ENCODE data around the gene LSM14B. TPM values are rescaled to one million over a fixed set of nuclear protein-coding genes. Genes with fewer than 3 reads are reported as not detected.
"Not testable (repeated sequence)": the region's sequence is repeated elsewhere in the genome, so short reads cannot be mapped to it uniquely, and the experiment has no call there.

The LSM14B gene
- total RNA-seq, 1 donor, result 35.3 TPM

DNA sequence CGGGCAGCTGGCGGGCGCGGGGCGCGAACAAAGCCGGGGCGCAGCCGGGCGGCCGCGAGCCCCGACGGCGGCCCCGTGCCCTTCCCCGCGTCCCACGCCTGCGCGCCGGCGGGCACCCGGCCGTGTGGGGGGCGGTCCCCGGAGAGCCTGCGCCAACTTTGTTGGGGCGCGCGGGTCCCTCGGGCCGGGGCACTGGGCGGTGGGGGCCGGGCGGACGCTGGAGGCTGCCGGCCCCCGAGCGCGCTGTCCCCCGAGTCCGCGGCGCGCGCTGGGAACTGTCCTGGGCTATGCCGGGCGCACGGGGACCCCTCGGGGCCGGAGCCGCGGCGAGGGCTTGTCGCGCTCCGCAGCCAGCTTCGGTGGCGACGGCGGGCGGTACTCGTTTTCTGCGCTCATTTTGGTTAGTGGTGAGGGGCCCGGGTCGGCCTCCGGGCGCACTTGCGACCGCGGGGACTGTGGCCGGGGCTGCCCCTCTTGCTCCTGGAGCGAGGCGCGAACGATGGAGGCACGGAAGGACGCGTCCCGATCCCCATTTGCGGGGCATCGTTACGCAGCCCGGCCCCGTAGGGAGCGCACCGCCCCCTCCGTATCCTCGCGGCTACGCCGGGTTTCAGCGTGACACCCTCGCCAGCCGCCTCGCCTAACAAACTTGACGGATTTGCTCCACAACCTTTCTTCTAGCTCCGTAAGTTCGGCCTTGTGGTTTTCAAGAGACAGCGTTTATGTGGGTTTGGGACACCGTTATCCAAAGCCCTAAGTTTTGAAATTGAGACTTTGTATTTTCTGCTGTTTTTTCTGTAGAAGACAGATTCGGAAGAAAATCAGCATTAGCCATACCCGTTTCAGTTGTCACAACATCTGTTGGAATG lies 21.9 kb downstream of the LSM14B start:
- DNase-seq (ENCODE audit: low read depth in 2 of 3, low spot score in 2 of 3), result peak in 2 of 3 donors; percentile 47 to 56

DNA sequence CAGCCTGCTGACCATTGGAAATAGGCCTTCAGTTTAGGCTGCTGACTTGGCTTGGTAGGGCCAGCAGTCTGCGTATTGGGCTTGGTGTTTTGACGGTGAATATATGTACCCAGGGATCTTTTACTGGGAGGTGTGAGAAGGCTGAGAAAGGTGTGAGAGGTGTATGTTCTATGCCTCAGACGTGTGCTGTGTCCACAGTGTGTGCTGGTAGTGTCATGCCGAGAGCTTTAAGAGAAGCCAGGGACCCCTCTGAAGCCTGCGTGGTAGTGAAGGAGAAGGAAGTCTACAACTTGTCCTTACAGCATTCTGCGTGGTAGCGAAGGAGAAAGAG lies 23.4 kb downstream of the LSM14B start:
- no peak for DNase-seq (ENCODE audit: low read depth in 2 of 3, low spot score in 2 of 3)

DNA sequence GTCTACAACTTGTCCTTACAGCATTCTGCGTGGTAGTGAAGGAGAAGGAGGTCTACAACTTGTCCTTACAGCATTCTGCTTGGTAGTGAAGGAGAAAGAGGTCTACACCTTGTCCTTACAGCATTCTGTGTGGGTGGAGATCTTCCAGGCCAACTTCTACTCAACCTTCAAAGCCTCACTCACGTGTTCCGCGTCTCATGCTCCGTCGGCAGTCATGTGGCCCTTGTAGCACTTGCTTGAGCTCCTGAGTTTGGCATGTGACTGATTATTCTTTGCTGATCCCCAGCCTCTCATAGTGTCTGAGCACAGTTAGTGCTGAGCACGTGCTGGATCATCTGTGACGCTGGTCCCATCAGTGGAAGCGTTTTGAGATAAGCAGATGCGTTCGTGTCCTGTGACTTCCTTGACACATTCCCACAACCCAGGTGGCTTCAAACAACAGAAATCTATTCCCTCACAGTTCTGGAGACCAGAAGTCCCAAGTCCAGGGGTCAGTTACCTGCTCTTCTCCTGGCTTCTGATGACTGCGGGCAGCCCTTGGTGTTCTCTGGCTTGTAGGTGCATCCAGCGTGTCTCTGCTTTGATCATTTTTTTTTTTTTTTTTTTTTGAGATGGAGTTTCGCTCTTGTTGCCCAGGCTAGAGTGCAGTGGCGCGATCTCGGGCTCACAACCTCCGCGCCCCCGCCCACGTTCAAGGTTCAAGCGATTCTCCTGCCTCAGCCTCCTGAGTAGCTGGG lies 23.9 kb downstream of the LSM14B start:
- no peak for DNase-seq (ENCODE audit: low read depth in 2 of 3, low spot score in 2 of 3)

DNA sequence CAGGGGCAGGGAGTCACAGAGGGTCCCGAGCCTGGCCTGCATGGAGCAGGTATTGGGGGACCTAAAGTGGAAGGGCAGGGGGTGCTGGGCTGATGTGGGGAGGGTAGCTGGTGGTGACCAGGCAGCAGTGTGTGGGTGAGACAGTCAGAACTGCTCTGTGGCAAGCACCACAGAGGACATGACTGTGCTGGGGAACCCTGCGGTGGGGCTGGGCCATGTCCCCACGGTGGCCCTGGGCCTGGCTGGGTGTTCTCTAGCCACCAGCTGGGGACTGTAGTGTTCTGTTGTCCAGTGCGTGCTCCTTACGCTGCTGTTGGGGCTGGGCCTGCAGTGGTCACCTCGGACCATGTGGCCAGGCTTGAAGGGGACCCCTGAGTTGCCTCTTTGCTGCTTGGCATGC lies 24.9 kb downstream of the LSM14B start:
- no peak for DNase-seq (ENCODE audit: low read depth in 2 of 3, low spot score in 2 of 3)

DNA sequence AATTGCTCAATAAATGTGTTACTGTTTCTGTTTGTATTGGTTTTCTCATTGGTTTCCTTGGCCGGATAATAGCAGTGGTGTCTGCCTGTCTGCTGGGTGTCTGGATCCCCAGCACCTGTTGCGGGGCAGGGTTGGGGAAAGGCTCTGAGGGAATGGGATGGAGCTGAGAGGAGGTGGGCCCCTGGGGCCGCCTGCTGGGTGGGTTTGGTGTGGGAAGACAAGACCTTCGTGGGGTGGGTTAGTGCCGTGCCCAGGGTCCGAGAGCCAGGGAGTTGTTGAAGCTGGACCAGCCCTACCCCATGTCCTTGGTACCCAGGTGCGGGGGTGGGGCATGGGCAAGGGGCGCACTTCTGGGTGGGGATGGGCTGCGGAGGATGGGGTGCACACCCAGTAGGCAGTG lies 25.3 kb downstream of the LSM14B start:
- DNase-seq (ENCODE audit: low read depth in 2 of 3, low spot score in 2 of 3), result no peak

- not testable (repeated sequence) for DNase-seq (ENCODE audit: low read depth in 2 of 3, low spot score in 2 of 3)
Measured at GRCh38 chr20:62148383-62148782, 26.1 kb downstream of the LSM14B start.

DNA sequence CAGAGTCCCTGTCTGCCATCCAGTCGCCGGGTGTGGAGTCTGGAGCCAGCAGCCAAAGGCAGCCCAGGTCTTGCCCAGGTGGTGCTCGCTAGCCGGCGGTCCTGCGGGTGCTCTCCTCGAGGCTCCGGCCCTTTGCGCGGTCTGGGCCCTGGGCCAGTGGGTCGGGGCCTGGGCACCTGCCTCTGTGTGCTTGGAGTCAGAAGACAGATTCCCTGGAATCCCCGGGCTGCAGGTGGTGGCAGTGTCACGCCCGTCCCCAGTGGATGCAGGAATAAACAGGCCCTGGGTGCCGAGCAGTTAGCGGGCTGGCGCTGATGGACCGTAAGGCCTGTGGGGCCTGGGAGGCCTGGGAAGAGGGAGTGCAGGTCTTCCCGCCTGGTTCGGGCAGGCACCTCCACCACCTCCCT lies 26.6 kb downstream of the LSM14B start:
- DNase-seq (ENCODE audit: low read depth in 2 of 3, low spot score in 2 of 3), result no peak

GRCh38 chr20:62149532-62150309 lies 27.4 kb downstream of the LSM14B start:
- DNase-seq (ENCODE audit: low read depth in 2 of 3, low spot score in 2 of 3), result no peak

GRCh38 chr20:62150310-62150575 lies 28.0 kb downstream of the LSM14B start:
- no peak for DNase-seq (ENCODE audit: low read depth in 2 of 3, low spot score in 2 of 3)

DNA sequence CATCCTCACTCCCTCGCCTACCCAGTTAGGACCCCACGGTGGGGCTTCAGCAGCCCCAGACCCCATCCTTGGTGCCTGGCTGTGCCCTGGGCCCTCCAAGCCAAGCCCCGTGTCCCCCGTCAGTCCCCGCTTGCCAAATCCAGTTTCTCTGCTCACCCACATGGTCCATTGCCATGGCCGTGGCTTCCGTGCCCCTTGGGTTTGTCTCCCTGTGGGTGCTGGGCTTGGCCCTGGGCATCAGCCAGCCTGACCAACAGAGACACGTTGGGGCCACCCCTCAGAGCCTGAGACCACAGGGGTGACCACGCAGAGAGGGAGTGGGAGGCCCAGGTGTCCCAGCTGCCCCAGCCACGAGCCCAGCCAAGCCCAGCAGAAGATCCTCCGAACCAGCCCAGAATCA lies 28.9 kb downstream of the LSM14B start:
- no peak for DNase-seq (ENCODE audit: low read depth in 2 of 3, low spot score in 2 of 3)

DNA sequence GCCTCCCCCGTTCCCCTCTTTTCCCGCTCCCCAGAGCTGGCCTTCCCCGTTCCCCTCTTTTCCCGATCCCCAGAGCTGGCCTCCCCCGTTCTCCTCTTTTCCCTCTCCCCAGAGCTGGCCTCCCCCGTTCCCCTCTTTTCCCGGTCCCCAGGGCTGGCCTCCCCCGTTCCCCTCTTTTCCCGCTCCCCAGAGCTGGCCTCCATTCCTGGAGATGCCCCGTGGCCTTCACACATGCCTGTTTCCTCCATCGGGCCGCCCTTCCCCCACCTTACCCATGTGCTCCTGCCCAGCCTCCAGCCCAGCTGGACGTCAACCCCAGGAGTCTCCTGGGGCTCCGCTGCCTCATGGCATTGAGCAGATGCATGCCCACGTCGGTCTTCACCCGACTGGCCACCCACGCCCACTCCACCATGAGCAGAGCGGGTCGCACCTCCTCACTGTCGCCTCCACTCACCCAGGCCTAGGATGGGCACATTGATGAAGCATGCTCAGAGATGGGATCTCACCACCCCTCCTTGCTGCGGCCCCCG lies 29.6 kb downstream of the LSM14B start:
- DNase-seq (ENCODE audit: low read depth in 2 of 3, low spot score in 2 of 3), result no peak

DNA sequence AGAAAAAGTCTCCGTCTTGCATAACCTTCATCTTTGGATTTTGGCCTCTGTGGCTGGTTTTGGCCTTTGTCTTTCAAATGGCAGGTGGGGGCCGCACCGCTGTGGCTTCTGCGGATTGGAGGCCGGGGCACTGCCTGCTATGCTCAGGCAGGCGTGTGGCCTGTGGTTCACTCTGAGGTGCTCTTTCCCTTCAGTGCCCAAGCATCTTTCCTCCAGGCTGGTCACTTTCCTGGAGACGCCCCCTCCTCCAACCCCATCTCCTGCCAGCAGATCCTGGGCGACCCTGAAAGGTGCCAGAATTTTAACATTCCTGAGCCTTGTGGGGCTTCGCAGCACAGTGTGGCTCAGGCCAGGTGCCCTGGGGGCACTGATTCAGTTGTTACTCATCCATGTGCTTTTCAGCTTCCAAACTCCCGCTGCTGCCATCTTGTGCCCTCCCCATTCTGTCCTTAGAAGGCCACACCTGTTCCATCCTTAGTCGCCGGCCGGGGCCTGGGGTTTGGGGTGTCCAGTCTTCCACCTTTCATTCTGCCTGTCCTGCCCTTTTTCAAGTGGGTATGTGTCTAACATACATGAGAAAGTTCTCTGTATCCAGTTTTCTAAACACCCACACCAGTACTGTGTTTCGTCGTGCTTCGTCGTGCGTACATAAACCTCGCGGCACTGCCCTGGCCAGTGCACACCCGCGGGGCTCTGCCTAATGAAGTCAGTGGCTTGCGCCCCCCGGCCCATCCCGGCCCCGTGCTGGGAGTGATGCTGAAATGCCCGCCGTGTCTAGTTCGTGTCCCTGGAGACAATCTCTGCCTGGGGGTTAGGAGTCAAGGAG lies 33.4 kb downstream of the LSM14B start:
- no peak for DNase-seq (ENCODE audit: low read depth in 2 of 3, low spot score in 2 of 3)

GRCh38 chr20:62156254-62156556 lies 33.9 kb downstream of the LSM14B start:
- DNase-seq (ENCODE audit: low read depth in 2 of 3, low spot score in 2 of 3), result no peak

GRCh38 chr20:62156592-62157386 lies 34.5 kb downstream of the LSM14B start:
- DNase-seq (ENCODE audit: low read depth in 2 of 3, low spot score in 2 of 3), result peak in 2 of 3 donors; percentile 78 to 89

DNA sequence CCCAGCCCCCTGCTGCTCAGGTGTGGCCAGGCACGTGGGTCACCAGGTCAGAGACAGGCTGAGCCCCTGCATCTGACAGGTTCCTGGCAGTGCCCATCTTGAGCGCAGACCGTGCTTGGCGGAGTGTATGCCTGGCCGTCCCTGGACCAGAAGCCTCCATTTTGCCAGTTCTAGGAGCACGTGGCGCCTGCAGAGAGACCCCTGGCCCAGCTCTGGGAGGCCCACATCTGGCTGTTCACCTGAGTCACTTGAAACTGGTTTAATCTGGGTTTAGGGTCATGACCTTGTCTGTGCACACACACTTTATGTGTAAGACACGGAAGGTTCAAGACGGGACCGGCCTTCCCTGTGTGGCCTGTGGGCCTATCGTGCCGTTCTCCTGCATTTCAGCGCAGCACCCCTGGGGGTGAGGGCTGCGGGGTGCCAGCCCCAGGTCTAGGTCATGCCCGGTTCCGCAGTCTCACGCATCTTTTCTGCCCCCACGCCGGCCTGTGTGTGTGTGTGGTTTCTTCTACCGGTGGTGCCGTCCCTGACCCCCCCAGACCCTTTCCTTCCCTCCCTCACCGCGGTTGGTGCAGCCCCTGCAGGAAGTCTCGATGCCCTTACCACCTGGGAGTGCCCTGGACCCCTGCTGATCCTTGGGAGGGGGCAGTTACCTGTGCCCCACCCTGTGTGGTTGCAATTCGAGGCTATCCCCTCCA lies 35.3 kb downstream of the LSM14B start:
- no peak for DNase-seq (ENCODE audit: low read depth in 2 of 3, low spot score in 2 of 3)

GRCh38 chr20:62158088-62158400 lies 35.8 kb downstream of the LSM14B start:
- no peak for DNase-seq (ENCODE audit: low read depth in 2 of 3, low spot score in 2 of 3)

GRCh38 chr20:62158541-62158940 lies 36.3 kb downstream of the LSM14B start:
- DNase-seq (ENCODE audit: low read depth in 2 of 3, low spot score in 2 of 3), result no peak

GRCh38 chr20:62159052-62159451 lies 36.8 kb downstream of the LSM14B start:
- DNase-seq (ENCODE audit: low read depth in 2 of 3, low spot score in 2 of 3), result no peak

- no peak for DNase-seq (ENCODE audit: low read depth in 2 of 3, low spot score in 2 of 3)
Measured at GRCh38 chr20:62159839-62160238, 37.6 kb downstream of the LSM14B start.
